ENCODE data around the gene HSPB2.
"Not testable (repeated sequence)": the region's sequence is repeated elsewhere in the genome, so short reads cannot be mapped to it uniquely, and the experiment has no call there.

Gene HSPB2, protein sequence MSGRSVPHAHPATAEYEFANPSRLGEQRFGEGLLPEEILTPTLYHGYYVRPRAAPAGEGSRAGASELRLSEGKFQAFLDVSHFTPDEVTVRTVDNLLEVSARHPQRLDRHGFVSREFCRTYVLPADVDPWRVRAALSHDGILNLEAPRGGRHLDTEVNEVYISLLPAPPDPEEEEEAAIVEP

DNA sequence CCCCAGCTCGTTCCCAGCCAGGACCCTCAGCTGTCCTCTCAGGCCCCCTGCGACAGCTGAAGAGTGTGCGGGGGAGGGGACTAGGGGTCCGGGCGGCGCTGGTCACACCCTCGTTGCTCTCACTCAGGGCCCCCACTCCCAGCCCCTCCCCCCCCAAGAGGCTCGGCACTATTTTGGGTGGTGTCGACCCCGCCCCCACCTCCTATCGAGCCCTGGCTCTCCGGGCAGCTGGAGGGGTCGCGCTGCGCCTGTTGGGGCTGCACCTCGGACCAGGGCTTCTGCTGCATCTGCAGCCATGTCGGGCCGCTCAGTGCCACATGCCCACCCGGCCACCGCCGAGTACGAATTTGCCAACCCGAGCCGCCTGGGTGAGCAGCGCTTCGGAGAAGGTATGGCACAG is at the start of gene HSPB2:
Gene HSPB2, plus strand, starts transcription at position 200 of the 400 bp plus-strand sequence. Its CDS starts 96 bp downstream, at position 296.
- DNase-seq (ENCODE audit: low read depth), result no peak

DNA sequence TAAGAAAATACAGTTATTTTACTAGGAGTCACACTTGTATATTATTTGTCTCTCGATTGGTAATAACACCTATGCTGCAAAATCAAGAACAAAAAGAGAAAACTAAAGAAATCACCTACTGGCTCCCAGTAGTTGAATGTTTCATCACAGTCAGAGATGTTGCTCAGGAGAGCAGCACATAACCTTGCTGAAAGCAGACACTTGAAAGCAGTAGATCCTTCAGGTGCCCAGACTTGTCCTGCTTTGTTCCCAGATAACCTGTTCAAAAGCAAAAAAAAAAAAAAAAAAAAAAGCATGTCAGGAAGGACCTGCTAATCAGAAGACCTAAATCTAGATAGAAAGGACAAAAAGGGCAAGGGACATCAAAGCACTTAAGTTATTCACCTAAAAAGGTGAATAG is 42.4 kb upstream of the HSPB2 start:
- DNase-seq (ENCODE audit: low read depth), result no peak

DNA sequence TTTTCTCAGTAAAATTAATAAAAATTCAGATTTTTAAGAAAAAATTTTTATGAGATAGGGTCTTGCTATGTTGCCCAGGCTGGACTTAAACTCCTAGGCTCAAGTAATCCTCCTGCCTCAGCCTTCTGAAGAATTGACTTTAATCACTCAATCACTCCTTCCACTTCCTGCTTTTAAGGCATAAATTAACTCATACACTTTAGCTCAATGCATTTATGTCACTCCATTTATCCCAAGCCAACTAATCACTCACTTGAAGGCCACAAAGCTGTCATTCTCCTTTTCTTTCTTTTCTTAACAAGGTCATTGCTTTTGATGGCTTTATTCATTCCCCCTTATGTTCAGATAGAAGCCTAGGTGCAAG is 42.0 kb upstream of the HSPB2 start:
- DNase-seq (ENCODE audit: low read depth), result no peak

DNA sequence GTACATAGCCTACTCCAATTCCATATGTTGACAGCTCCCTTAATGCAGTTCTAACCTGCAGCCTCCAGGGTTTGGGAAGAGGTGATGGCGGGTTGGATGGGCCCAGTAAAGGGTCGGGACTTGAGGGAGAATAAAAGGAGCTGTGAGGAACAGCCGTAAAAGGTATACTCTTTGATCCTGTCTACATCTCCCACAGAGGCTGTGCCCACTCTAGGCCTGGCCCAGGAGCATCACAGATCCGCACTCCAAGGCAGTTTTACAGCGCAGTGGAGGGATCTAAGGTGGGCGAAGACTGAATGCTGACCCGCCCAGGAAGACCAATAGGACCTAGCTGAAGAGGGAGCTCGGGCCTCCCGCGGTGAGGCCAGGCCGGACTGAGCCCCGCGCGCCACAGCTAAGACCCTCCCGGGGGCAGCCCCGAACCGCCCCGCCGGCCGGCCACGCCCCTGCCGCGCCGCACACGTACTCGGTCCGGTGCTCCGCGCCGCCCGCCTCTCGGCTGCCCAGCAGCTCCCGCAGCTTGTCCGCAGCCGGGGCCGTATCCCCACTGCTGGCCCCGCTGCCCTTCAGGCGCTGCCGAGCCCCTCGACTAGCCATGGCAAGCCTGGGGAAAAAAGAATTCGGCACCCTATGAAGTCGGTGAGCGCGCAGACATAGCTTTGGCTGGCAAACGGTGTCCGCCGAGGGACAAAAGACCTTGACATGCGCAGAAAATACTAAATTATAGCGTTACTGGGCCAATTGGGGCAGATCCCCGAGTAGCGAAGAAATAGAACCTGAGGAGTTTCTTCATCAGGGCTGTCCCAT is 41.4 kb upstream of the HSPB2 start, which contains the start of gene ALG9:
Gene ALG9, minus strand, starts transcription at position 696 of the 807 bp plus-strand sequence. Its CDS starts 99 bp downstream, at position 597.
- peak; percentile 55 for DNase-seq (ENCODE audit: low read depth)

DNA sequence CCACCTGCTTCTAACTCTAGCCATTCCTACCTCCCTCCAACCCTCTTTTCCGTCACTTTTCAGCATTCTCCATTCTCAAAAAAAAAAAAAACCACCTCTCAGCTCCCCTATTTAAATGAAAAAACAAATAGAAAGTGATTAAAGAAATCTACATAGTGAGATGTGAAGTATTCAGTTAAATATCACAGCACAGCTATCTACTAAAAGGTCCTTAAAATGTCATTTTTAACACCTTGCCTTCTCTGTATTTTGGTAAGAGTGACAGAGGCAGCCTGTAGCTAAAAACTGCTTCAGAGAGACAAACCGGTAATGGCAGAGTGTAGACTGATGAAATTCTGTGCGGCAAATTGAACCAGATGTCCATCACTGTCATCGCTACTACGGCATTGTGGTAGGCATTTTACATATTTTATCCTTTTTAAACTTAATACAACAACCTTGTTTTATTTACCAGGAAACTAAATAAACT is 40.8 kb upstream of the HSPB2 start:
- peak; percentile 2 for DNase-seq (ENCODE audit: low read depth)

DNA sequence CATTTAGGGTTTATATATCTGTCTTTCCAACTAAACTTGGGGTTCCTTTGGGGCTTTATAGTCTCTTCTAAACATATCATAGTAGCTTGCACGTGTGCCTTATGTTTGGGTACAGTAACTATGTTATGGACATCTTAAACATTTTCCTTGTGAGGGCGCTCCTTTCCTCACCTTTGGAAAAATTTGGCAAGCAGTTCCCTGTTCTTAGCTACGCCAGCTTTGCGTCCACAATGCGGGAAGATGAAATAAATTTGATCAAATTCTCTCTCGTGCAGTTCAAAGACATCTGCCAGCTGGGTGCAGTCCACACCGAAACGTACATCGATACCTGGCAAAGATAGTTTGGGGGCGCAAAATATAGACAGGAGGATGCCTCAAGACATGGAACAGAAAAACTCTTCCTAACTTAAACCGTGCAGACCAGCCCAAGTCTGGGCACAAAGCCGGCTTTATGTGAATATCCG is 34.1 kb upstream of the HSPB2 start:
- DNase-seq (ENCODE audit: low read depth), result peak; percentile 14

DNA sequence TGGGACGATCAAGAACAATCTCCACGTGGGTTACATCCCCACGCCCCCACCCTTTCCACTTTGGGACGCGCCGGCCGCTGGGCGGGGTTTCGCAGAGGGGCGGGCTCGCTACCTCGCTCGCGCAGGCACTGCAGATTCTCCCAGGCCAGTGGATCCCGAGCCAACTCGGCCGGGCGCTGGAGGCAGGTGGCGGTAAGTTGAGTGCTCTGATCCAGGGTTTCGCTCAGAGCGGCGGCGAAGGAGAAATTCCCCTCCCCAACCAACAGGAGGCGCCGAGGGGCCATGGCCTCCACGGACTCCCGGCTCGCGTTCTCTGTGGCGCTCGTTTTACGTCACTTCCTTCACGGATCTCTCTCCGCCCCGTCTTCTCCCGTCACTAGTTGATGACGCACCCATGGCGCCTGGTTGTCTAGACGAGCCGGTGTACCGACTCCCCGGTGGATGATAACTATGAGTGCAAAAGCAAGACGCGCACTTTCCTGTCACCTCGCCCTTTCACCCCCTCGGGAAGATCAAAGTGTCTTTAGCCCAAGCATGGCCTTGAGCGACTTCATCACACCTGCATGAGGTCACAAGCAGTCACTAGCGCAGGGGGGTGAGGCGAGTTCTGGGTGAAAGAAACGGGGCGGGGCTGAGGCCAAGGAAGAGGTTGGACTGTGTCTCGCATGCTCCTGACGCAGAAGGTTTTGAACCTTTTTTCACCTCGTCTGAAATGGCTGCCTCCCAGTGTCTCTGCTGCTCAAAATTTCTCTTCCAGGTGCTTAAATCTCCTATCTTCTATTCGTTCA is 33.5 kb upstream of the HSPB2 start, which contains the start of the genes CFAP68 and FDXACB1:
Gene CFAP68, plus strand, starts transcription at position 693 of the 788 bp plus-strand sequence. Its CDS starts 20 bp downstream, at position 713.
Gene FDXACB1, minus strand, starts transcription at position 317 of the 788 bp plus-strand sequence. Its CDS starts 33 bp downstream, at position 284.
- DNase-seq (ENCODE audit: low read depth), result peak; percentile 93

DNA sequence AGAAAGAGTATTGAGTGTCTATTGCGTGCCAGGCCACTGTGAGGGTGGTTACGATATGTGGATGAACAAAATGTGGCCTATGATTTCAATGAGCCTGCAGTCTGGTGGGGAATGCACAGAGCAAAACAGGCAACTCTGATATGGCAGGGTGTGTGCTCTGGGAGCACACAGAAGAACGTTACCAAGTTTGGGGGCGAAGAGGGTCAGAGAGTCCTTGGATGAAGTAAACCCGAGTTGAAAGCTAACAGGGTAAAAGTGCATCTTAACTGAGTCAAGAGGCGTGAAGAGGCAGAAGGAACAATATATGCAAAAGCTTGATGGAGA is 32.9 kb upstream of the HSPB2 start:
- no peak for DNase-seq (ENCODE audit: low read depth)

DNA sequence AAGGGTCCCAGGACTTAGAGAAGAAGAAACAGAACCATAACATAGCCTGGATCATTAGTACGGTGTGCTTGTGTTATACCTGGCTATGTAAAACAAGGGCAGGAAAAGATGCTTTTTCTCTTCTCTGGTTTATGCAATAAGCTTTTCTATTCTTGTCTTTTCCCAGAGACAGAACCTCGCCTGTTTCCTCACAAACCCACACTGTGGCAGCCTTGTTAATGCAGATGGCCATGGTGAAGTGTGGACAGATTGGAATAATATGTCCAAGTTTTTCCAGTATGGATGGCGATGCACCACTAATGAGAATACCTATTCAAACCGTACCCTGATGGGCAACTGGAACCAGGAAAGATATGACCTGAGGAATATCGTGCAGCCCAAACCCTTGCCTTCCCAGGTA is 30.3 kb upstream of the HSPB2 start:
- no peak for DNase-seq (ENCODE audit: low read depth)

DNA sequence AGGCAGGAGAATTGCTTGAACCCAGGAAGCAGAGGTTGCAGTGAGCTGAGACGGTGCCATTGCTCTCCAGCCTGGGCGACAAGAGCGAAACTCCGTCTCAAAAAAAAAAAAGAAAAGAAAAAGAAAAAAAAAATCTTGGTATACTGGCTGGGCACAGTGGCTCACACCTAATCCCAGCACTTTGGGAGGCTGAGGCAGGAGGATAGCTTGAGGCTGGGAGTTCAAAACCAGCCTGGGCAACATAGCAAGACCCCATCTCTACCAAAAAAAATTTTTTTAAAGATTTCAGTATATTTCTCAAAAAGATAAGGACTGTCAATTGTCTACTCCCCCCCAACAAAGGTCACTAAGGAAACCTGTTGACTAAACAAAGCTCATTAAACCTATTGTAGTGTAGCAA is 27.5 kb upstream of the HSPB2 start:
- DNase-seq (ENCODE audit: low read depth), result not testable (repeated sequence)

DNA sequence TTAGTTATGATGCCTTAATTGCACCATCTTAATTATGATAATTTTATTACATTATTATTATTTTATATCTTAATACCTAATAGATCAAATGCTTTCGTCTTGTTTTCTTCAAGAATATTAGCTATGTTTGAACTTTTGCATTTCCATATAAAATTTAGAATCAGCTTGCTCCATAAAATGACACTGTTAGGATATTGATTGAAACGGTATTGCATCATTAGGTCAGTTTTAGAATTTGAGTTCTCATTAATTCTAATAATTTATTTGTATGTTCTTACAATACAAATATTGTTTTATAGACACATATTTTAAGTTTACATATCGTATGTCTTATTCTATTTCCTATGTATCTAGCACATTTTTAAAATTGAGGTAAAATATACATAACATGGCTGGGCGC is 26.5 kb upstream of the HSPB2 start:
- DNase-seq (ENCODE audit: low read depth), result no peak

DNA sequence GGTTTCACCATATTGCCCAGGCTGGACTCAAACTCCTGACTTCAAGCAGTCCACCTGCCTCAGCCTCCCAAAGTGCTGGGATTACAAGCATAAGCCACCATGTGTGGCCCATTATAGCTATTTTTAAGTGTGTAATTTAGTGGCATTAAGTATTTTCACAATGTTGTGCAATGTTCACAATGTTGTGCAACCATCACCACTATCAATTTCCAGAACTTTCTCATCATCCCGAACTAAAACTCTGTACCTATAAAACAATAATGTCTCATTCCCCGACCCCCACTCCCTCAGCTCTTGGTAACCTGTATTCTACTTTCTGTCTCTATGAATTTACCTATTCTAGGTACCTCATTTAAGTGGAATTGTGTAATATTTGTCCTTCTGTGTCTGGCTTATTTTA is 25.7 kb upstream of the HSPB2 start:
- DNase-seq (ENCODE audit: low read depth), result no peak

DNA sequence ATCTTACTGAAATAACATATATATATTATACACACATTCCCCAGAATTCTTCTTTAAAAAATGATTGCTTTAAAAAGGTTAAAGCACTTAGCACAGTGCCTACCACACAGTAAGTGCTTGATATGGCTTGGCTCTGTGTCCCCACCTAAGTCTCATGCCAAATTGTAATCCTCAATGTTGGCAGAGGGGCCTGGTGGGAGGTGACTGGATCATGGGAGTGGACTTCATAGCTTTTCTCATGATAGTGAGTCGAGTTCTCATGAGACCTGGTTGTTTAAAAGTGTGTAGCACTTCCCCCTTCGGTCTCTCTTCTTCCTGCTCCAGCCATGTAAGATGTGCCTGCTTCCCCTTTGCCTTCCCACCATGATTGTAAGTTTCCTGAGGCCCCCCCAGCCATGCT is 7.1 kb upstream of the HSPB2 start:
- no peak for DNase-seq (ENCODE audit: low read depth)

DNA sequence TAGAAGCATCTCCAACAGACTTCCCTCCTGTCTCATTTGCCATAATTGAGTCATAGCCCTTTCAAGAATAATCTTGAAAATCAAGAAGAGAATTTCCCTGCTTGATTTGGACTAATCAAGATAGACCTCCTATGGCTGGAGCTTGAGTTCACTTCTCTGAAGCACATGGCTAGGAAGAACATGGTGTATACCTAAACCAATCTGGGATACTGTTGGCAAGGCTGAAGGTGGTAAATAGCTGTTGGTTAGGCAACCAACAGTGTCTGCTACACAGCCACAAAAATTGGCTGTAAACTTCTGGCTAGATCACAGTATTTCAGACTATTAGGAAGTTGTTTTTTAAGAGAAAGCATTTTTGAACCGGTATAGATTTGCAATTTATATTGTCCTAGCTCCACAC is 5.9 kb upstream of the HSPB2 start:
- DNase-seq (ENCODE audit: low read depth), result no peak

DNA sequence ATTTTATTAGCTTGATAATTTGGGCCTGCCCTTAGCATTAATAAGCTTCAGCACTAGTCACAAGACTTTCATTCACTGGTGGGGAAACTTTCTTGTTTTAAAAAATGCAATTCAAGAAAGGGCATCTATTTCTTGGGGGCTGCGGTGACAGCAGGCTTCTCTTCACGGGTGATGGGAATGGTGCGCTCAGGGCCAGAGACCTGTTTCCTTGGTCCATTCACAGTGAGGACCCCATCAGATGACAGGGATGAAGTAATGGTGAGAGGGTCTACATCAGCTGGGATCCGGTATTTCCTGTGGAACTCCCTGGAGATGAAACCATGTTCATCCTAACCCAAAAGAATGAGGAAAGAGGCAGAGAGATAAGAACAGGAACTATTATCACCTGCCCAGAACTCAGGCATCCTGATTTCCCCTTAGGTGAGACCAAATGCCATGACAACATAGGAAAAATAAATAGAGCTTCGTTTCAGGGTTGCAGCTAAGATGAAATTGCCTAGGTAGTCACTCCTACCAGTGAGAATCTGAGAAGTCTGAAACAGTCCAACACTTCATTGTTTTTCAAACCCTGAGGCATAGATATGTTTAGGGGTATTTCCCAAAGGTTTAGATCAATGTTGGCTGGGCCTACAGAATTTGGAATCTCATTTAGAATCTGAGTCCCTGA is 3.8 kb upstream of the HSPB2 start:
- DNase-seq (ENCODE audit: low read depth), result no peak

DNA sequence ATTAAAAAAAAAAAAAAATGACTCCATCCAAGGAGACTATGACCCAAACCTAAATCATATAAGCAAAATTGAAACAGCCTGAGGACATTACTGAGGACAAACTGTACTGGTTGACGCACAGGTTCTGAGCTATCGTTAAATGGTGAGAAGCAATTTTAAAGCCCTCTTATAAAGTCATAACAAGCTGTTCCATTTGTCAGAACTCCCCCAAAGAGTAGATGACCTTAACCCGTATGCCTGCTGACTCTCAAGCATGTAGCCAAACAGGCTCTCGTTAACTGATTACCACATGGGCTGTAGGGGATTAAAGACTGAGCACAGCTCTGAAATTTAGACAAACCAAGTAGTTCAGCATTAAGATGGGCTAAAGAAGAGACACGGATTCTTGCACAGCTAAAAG is 3.2 kb upstream of the HSPB2 start:
- no peak for DNase-seq (ENCODE audit: low read depth)

DNA sequence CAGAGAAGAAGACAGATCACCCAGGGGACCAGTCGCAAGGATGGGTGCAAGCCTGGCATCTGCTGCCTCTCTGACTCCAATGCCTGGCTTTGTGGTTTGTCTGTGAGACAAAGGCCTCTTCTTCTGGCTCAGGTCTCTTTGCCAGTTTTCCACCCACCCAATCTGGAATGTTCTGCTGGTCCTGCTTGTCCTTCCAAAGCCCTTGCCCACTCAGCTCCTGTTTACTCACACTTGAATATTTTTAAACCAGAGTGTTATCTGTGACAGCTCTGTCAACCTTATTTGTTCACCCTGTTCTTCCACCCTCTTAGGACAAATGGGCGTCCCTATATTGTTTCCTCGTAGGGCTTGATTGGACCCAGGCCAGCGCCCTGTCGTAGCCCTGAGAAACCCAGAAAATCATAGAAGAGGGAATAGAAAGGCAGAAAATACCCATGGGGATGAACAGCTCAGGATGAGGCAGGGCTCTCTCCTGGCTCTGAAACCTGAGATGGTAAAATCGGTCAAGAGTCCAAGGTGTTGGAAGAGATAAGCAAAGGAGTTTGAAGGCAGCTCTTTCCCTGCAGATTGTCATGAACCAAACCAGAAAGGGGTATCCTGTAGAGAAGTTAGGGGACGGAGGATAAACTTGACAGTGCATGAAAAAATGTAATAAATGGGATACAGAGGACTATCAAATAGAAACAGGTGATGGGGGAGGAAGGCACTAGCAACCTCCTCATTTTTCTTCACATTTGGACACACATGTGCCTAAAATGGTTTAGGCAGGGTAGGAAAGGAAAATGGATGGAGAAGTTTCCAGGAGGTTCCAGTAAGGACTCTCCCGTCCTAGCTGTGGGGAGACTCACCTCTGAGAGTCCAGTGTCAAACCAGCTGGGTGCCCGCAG is 1.6 kb upstream of the HSPB2 start:
- no peak for DNase-seq (ENCODE audit: low read depth)

DNA sequence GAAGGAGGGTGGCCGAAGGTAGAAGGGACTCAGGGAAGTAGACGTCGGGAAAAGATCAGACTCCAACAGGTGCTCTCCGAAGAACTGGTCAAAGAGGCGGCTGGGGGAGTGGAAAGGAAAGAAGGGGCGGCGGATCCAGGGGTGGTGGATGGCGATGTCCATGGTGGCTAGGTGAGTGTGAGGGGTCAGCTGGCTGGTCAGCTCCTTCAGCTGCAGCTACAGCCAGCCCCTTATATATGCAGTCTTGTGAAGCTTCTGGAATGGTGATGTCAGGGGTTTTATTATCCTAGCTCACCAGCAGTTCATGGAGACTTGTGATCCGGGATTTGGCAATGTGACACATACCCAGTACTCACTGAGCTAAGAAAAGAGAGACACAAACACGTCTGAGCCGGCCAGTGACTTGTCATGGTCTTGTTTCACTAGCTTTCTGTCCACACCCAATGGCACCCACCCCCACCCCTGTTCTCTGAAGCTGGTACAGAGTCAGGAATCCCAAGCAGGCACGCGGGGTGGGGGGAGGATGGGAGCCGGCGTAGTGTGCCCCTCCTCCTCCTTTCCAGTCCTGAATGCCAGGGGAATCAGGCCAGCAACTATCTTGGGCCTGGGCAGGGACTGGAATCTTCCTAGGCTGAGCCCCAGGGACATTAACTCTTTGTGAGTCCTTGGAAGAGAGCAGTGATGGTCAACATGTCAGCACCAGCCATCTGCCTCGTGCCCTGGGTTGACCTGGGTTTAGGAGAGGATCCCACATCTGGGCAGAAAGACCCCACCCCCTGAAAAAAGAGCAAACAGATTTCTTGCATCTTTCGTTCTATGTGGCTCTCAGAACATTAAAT is 752 bp upstream of the HSPB2 start, which contains the start of gene CRYAB:
Gene CRYAB, minus strand, starts transcription at position 208 of the 839 bp plus-strand sequence. Its CDS starts 46 bp downstream, at position 162.
- DNase-seq (ENCODE audit: low read depth), result no peak

DNA sequence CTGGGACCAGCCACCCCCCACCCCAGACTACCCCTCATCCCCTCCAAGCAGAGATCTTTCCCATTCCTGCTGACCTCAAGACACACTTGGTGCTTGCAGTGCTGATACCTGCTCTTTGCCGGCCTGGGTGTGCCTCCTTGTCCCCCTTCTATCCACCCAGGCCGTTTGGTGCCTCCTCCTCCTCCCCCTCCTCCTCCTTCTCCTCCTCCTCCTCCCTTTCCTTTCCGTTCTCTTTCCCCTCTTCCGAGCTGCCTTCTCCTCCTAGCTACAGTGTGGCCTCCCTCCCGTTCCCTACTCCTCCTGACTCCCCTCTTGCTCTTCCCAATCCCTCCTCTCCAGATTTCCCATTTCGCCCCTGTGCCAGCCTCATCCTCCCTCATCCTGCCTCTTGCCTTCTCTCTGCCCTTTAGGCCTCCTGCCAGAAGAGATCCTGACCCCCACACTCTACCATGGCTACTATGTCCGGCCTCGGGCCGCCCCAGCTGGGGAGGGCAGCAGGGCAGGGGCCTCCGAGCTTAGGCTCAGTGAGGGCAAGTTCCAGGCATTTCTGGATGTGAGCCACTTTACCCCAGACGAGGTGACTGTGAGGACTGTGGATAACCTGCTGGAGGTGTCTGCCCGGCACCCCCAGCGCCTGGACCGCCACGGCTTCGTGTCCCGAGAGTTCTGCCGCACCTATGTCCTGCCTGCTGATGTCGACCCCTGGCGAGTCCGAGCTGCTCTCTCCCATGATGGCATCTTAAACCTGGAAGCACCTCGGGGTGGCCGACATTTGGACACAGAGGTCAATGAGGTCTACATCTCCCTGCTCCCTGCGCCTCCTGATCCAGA is 712 bp downstream of the HSPB2 start:
- no peak for DNase-seq (ENCODE audit: low read depth)

All from HS-5 (cell line).